ENCODE measurements around the gene ZNF582.

The ZNF582 gene

GRCh38 chr19:56377105-56377924 is 16.0 kb downstream of the ZNF582 start:
- H3K4me1 ChIP-seq (ENCODE audit: control insufficient read depth, insufficient read depth, low read length): no peaks in the 10 kb centered on the region
- no peak overlapping the region for H3K9ac ChIP-seq (ENCODE audit: low read length)
- H3K4me3 ChIP-seq (ENCODE audit: low read length): no peak overlapping the region
- H3K36me3 ChIP-seq (ENCODE audit: control insufficient read depth, insufficient read depth, low read length): no peaks in the 10 kb centered on the region
- peaks cover 8% of the 10 kb centered on the region for H3K9me3 ChIP-seq (ENCODE audit: control insufficient read depth, low read length)
- H3K27me3 ChIP-seq (ENCODE audit: control insufficient read depth, insufficient read depth, low read length): no peaks in the 10 kb centered on the region

GRCh38 chr19:56372281-56372680 is 21.1 kb downstream of the ZNF582 start:
- Histone ChIP-seq H3K36me3 (ENCODE audit: control insufficient read depth, insufficient read depth, low read length) (no peaks in the 10 kb centered on the region), H3K27me3 (ENCODE audit: control insufficient read depth, insufficient read depth, low read length) (no peaks in the 10 kb centered on the region)

GRCh38 chr19:56369886-56370676 is 23.3 kb downstream of the ZNF582 start:
- Histone ChIP-seq H3K36me3 (ENCODE audit: control insufficient read depth, insufficient read depth, low read length) (no peaks in the 10 kb centered on the region), H3K9me3 (ENCODE audit: control insufficient read depth, low read length) (no peaks in the 10 kb centered on the region), H3K9ac (ENCODE audit: low read length) (no peak overlapping the region), H3K27me3 (ENCODE audit: control insufficient read depth, insufficient read depth, low read length) (no peaks in the 10 kb centered on the region), H3K4me3 (ENCODE audit: low read length) (no peak overlapping the region), H3K4me1 (ENCODE audit: control insufficient read depth, insufficient read depth, low read length) (no peaks in the 10 kb centered on the region)

More at GRCh38 chr19:56372281-56372680, 21.1 kb downstream of the ZNF582 start:
- no peak overlapping the region for H3K4me3 ChIP-seq (ENCODE audit: low read length)
- H3K4me1 ChIP-seq (ENCODE audit: control insufficient read depth, insufficient read depth, low read length): no peaks in the 10 kb centered on the region
- no peak overlapping the region for H3K9ac ChIP-seq (ENCODE audit: low read length)
- H3K9me3 ChIP-seq (ENCODE audit: control insufficient read depth, low read length): no peaks in the 10 kb centered on the region

GRCh38 chr19:56367829-56368711 is 25.3 kb downstream of the ZNF582 start:
- Histone ChIP-seq H3K4me1 (ENCODE audit: control insufficient read depth, insufficient read depth, low read length) (no peaks in the 10 kb centered on the region), H3K27me3 (ENCODE audit: control insufficient read depth, insufficient read depth, low read length) (no peaks in the 10 kb centered on the region), H3K4me3 (ENCODE audit: low read length) (peak overlapping the region; percentile 3), H3K9ac (ENCODE audit: low read length) (peak overlapping the region; percentile 61), H3K36me3 (ENCODE audit: control insufficient read depth, insufficient read depth, low read length) (no peaks in the 10 kb centered on the region), H3K9me3 (ENCODE audit: control insufficient read depth, low read length) (no peaks in the 10 kb centered on the region)

GRCh38 chr19:56360841-56361240 is 32.5 kb downstream of the ZNF582 start:
- Histone ChIP-seq H3K9me3 (ENCODE audit: control insufficient read depth, low read length) (no peaks in the 10 kb centered on the region), H3K36me3 (ENCODE audit: control insufficient read depth, insufficient read depth, low read length) (no peaks in the 10 kb centered on the region), H3K27me3 (ENCODE audit: control insufficient read depth, insufficient read depth, low read length) (no peaks in the 10 kb centered on the region), H3K9ac (ENCODE audit: low read length) (no peak overlapping the region), H3K4me3 (ENCODE audit: low read length) (no peak overlapping the region), H3K4me1 (ENCODE audit: control insufficient read depth, insufficient read depth, low read length) (no peaks in the 10 kb centered on the region)

- Histone ChIP-seq H3K36me3 (ENCODE audit: control insufficient read depth, insufficient read depth, low read length) (no peaks in the 10 kb centered on the region), H3K4me1 (ENCODE audit: control insufficient read depth, insufficient read depth, low read length) (no peaks in the 10 kb centered on the region), H3K9me3 (ENCODE audit: control insufficient read depth, low read length) (no peaks in the 10 kb centered on the region), H3K9ac (ENCODE audit: low read length) (no peak overlapping the region), H3K27me3 (ENCODE audit: control insufficient read depth, insufficient read depth, low read length) (no peaks in the 10 kb centered on the region), H3K4me3 (ENCODE audit: low read length) (no peak overlapping the region)
Measured at GRCh38 chr19:56356944-56357343, 36.4 kb downstream of the ZNF582 start.

- no peaks in the 10 kb centered on the region for H3K9me3 ChIP-seq (ENCODE audit: control insufficient read depth, low read length)
Measured at GRCh38 chr19:56355517-56355916, 37.8 kb downstream of the ZNF582 start.

GRCh38 chr19:56351208-56351607 is 42.1 kb downstream of the ZNF582 start:
- no peaks in the 10 kb centered on the region for H3K9me3 ChIP-seq (ENCODE audit: control insufficient read depth, low read length)
- no peaks in the 10 kb centered on the region for H3K36me3 ChIP-seq (ENCODE audit: control insufficient read depth, insufficient read depth, low read length)
- H3K4me1 ChIP-seq (ENCODE audit: control insufficient read depth, insufficient read depth, low read length): no peaks in the 10 kb centered on the region
- no peaks in the 10 kb centered on the region for H3K27me3 ChIP-seq (ENCODE audit: control insufficient read depth, insufficient read depth, low read length)
- no peak overlapping the region for H3K9ac ChIP-seq (ENCODE audit: low read length)
- H3K4me3 ChIP-seq (ENCODE audit: low read length): no peak overlapping the region

More at GRCh38 chr19:56355517-56355916, 37.8 kb downstream of the ZNF582 start:
- H3K9ac ChIP-seq (ENCODE audit: low read length): no peak overlapping the region
- no peaks in the 10 kb centered on the region for H3K36me3 ChIP-seq (ENCODE audit: control insufficient read depth, insufficient read depth, low read length)
- no peak overlapping the region for H3K4me3 ChIP-seq (ENCODE audit: low read length)
- no peaks in the 10 kb centered on the region for H3K27me3 ChIP-seq (ENCODE audit: control insufficient read depth, insufficient read depth, low read length)
- H3K4me1 ChIP-seq (ENCODE audit: control insufficient read depth, insufficient read depth, low read length): no peaks in the 10 kb centered on the region

- Histone ChIP-seq H3K36me3 (ENCODE audit: control insufficient read depth, insufficient read depth, low read length) (no peaks in the 10 kb centered on the region), H3K4me3 (ENCODE audit: low read length) (no peak overlapping the region)
Measured at GRCh38 chr19:56350416-56351045, 42.8 kb downstream of the ZNF582 start.

GRCh38 chr19:56348289-56348877 is 45.0 kb downstream of the ZNF582 start:
- Histone ChIP-seq H3K9ac (ENCODE audit: low read length) (no peak overlapping the region), H3K9me3 (ENCODE audit: control insufficient read depth, low read length) (no peaks in the 10 kb centered on the region), H3K27me3 (ENCODE audit: control insufficient read depth, insufficient read depth, low read length) (no peaks in the 10 kb centered on the region), H3K4me3 (ENCODE audit: low read length) (no peak overlapping the region), H3K4me1 (ENCODE audit: control insufficient read depth, insufficient read depth, low read length) (no peaks in the 10 kb centered on the region), H3K36me3 (ENCODE audit: control insufficient read depth, insufficient read depth, low read length) (no peaks in the 10 kb centered on the region)

More at GRCh38 chr19:56350416-56351045, 42.8 kb downstream of the ZNF582 start:
- no peaks in the 10 kb centered on the region for H3K4me1 ChIP-seq (ENCODE audit: control insufficient read depth, insufficient read depth, low read length)
- H3K27me3 ChIP-seq (ENCODE audit: control insufficient read depth, insufficient read depth, low read length): no peaks in the 10 kb centered on the region
- H3K9ac ChIP-seq (ENCODE audit: low read length): no peak overlapping the region
- H3K9me3 ChIP-seq (ENCODE audit: control insufficient read depth, low read length): no peaks in the 10 kb centered on the region

- no peak overlapping the region for H3K9ac ChIP-seq (ENCODE audit: low read length)
- H3K4me1 ChIP-seq (ENCODE audit: control insufficient read depth, insufficient read depth, low read length): no peaks in the 10 kb centered on the region
- H3K27me3 ChIP-seq (ENCODE audit: control insufficient read depth, insufficient read depth, low read length): no peaks in the 10 kb centered on the region
- H3K4me3 ChIP-seq (ENCODE audit: low read length): no peak overlapping the region
- H3K36me3 ChIP-seq (ENCODE audit: control insufficient read depth, insufficient read depth, low read length): no peaks in the 10 kb centered on the region
- H3K9me3 ChIP-seq (ENCODE audit: control insufficient read depth, low read length): no peaks in the 10 kb centered on the region
Measured at GRCh38 chr19:56347163-56347778, 46.1 kb downstream of the ZNF582 start.

Measured in mucosa of stomach (tissue), 1 donor.